ENCODE results near the gene TAF1A. TPM values are rescaled to one million over a fixed set of nuclear protein-coding genes. Genes with fewer than 3 reads are reported as not detected.

TAF1A gene
- polyA plus RNA-seq, 3 donors from 2014 or later, result 0.98 to 8.3 (median 3.4) TPM

DNA sequence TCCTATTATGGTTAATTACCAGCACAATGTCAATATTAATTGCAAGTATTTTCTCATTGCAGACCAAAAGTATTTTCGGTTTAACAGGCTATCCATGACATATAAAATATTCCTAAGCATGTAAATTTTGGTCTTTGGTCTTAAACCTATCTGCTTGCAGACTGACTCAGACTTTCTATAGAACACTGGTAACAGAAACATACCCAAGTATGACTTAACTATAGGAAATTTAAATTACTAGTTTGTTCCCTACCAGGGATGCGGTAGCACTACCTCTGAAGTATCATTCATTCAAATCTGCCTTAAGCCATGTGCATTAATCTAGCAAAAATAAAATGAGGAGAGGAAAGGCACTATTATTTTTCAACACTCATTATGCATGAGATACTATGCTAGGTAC, 2.9 kb downstream of the TAF1A start:
- Mint-ChIP-seq H3K9me3 (no peaks in the 10 kb centered on the region), H3K36me3 (peaks cover 12 to 38% (median 22%) of the 10 kb centered on the region in 3 donors), H3K27ac (no peak overlapping the region), H3K27me3 (ENCODE audit: low read depth in 3 of 3) (peaks cover 2 to 8% (median 3%) of the 10 kb centered on the region in 3 donors), H3K4me3 (no peak overlapping the region), H3K4me1 (peaks cover 24 to 52% of the 10 kb centered on the region in 2 donors)
- no peak for DNase-seq

- H3K27ac Mint-ChIP-seq, result no peak overlapping the region
- peaks cover 22 to 45% (median 28%) of the 10 kb centered on the region in 3 donors for H3K36me3 Mint-ChIP-seq
- DNase-seq, result no peak
- no peaks in the 10 kb centered on the region for H3K9me3 Mint-ChIP-seq
- H3K27me3 Mint-ChIP-seq (ENCODE audit: low read depth in 3 of 3), result peaks cover 0 to 2% (median 0%) of the 10 kb centered on the region in 3 donors
- peaks cover 3 to 22% of the 10 kb centered on the region in 2 donors for H3K4me1 Mint-ChIP-seq
- peak overlapping the region in 1 of 5 donors; percentile 27 for H3K4me3 Mint-ChIP-seq
Observed at GRCh38 chr1:222583079-222583478, 6.7 kb downstream of the TAF1A start.

GRCh38 chr1:222582099-222582774, 7.5 kb downstream of the TAF1A start:
- peaks cover 0 to 2% (median 0%) of the 10 kb centered on the region in 3 donors for H3K27me3 Mint-ChIP-seq (ENCODE audit: low read depth in 3 of 3)
- peaks cover 2 to 18% of the 10 kb centered on the region in 2 donors for H3K4me1 Mint-ChIP-seq
- H3K27ac Mint-ChIP-seq, result no peak overlapping the region
- H3K4me3 Mint-ChIP-seq, result no peak overlapping the region
- DNase-seq, result no peak
- H3K36me3 Mint-ChIP-seq, result peaks cover 24 to 45% (median 31%) of the 10 kb centered on the region in 3 donors
- H3K9me3 Mint-ChIP-seq, result no peaks in the 10 kb centered on the region

DNA sequence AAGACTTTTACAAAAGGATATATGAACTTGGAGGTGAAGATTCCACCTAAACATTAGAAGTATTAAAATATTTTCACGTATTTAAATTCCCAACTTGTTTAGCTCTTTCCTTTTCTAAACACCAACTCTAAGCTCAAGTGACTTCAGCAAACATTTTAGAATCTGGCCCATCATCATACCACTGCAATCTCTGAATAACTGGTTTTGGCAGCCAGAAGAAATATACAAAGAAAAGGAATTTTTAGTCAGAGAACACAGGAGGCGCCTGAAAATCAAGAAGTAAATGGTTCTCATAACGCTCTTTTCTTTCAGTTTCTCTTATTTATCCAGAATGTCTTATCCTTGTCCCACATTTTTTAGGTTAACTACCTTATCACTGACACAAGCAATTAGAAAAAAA, 10.4 kb downstream of the TAF1A start:
- Mint-ChIP-seq H3K9me3 (no peaks in the 10 kb centered on the region), H3K36me3 (peaks cover 27 to 55% (median 32%) of the 10 kb centered on the region in 3 donors), H3K27ac (no peak overlapping the region), H3K4me1 (no peaks in the 10 kb centered on the region), H3K4me3 (no peak overlapping the region), H3K27me3 (ENCODE audit: low read depth in 3 of 3) (peaks cover 0 to 2% (median 0%) of the 10 kb centered on the region in 3 donors)
- no peak for DNase-seq

GRCh38 chr1:222570837-222571236, 18.9 kb downstream of the TAF1A start:
- Mint-ChIP-seq H3K27me3 (ENCODE audit: low read depth in 3 of 3) (no peaks in the 10 kb centered on the region), H3K4me3 (no peak overlapping the region), H3K9me3 (no peaks in the 10 kb centered on the region), H3K27ac (peak overlapping the region in 1 of 6 donors; percentile 42), H3K36me3 (peaks cover 41 to 62% (median 48%) of the 10 kb centered on the region in 3 donors), H3K4me1 (no peaks in the 10 kb centered on the region)
- DNase-seq, result no peak

GRCh38 chr1:222561656-222562055, 28.1 kb downstream of the TAF1A start:
- Mint-ChIP-seq H3K9me3 (no peaks in the 10 kb centered on the region), H3K27me3 (ENCODE audit: low read depth in 3 of 3) (peaks cover 0 to 2% (median 0%) of the 10 kb centered on the region in 3 donors), H3K27ac (no peak overlapping the region), H3K36me3 (peaks cover 11 to 35% (median 32%) of the 10 kb centered on the region in 3 donors), H3K4me1 (no peaks in the 10 kb centered on the region), H3K4me3 (no peak overlapping the region)
- no peak for DNase-seq

DNA sequence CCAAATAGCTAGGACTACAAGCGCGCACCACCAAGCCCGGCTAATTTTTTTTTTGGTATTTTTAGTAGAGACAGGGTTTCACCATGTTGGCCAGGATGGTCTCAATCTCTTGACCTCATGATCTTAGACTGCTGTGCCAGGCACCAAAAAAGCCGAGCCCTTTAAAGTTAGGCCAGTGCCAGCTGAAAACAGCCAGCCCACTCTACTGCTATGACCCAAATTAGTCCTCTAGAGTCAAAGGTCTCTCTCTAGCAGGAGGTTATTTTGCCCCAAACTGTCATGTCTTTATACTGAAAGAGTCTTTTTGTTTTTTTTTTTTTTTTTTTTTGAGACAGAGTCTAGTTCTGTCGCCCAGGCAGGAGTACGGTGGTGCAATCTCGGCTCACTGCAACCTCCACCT, 32.2 kb downstream of the TAF1A start:
- H3K27me3 Mint-ChIP-seq (ENCODE audit: low read depth in 3 of 3), result no peaks in the 10 kb centered on the region
- no peak overlapping the region for H3K4me3 Mint-ChIP-seq
- H3K9me3 Mint-ChIP-seq, result no peaks in the 10 kb centered on the region
- no peak overlapping the region for H3K27ac Mint-ChIP-seq
- peaks cover 9 to 26% (median 15%) of the 10 kb centered on the region in 3 donors for H3K36me3 Mint-ChIP-seq
- DNase-seq, result no peak
- no peaks in the 10 kb centered on the region for H3K4me1 Mint-ChIP-seq

DNA sequence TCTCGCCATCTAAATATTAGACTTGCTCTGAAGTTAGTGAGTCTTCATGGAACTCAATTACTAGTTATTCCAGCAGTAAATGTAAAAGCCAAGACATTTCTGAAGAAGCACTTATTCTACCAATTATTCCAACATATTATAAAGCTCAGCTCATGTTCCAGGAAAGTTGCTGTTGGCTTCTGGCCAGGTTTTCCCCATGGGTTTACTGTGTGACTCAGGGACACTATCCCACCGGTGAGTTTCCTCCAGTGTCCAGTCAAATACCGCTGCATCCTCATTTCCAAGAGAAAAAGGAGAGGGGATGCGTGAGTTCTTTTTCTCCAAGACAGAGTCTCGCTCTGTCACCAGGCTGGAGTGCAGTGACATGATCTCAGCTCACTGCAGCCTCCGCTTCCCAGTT, 32.6 kb downstream of the TAF1A start:
- no peak for DNase-seq
- H3K4me3 Mint-ChIP-seq, result no peak overlapping the region
- peaks cover 7 to 24% (median 13%) of the 10 kb centered on the region in 3 donors for H3K36me3 Mint-ChIP-seq
- no peaks in the 10 kb centered on the region for H3K27me3 Mint-ChIP-seq (ENCODE audit: low read depth in 3 of 3)
- no peaks in the 10 kb centered on the region for H3K4me1 Mint-ChIP-seq
- no peaks in the 10 kb centered on the region for H3K9me3 Mint-ChIP-seq
- H3K27ac Mint-ChIP-seq, result no peak overlapping the region

DNA sequence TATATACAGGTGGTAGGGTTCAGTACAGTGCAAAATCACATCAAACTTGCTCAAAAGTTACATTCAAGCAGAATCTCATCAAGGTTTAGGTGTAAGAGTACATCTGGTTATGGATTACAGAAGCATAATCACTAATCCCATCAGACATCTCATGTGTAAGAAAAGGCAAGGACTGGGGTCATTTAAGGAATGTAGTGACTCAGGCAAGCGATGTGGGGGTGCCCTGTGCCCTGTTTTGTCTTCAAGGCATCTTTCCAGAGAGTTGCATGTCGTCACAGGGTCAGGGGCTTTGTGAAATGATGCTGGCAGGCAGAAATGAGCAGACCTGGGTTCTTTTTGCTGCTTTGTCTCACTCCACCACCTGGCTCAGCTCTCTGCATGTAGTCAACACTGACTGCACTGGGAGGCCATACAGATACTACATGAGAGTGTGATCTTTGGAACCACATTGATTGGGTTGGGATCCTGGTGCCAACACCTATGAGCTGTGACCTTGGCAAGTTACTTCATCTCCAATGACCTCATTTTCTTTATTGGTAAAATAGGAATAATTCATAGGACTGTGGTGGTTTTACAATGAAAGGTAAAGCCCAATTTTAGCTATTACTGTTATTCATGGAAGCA, 33.6 kb downstream of the TAF1A start:
- DNase-seq, result no peak
- H3K4me1 Mint-ChIP-seq, result no peaks in the 10 kb centered on the region
- no peaks in the 10 kb centered on the region for H3K9me3 Mint-ChIP-seq
- H3K36me3 Mint-ChIP-seq, result peaks cover 4 to 19% (median 9%) of the 10 kb centered on the region in 3 donors
- no peak overlapping the region for H3K4me3 Mint-ChIP-seq
- no peaks in the 10 kb centered on the region for H3K27me3 Mint-ChIP-seq (ENCODE audit: low read depth in 3 of 3)
- H3K27ac Mint-ChIP-seq, result peak overlapping the region in 1 of 6 donors; percentile 18

- DNase-seq, result no peak
- H3K36me3 Mint-ChIP-seq, result peaks cover 4 to 8% (median 6%) of the 10 kb centered on the region in 3 donors
- H3K4me3 Mint-ChIP-seq, result no peak overlapping the region
- no peaks in the 10 kb centered on the region for H3K9me3 Mint-ChIP-seq
- H3K4me1 Mint-ChIP-seq, result no peaks in the 10 kb centered on the region
- peaks cover 0 to 2% (median 1%) of the 10 kb centered on the region in 3 donors for H3K27me3 Mint-ChIP-seq (ENCODE audit: low read depth in 3 of 3)
- no peak overlapping the region for H3K27ac Mint-ChIP-seq
Observed at GRCh38 chr1:222554177-222554576, 35.6 kb downstream of the TAF1A start.

- no peak overlapping the region for H3K4me3 Mint-ChIP-seq
- H3K36me3 Mint-ChIP-seq, result peaks cover 0 to 4% (median 0%) of the 10 kb centered on the region in 3 donors
- no peak overlapping the region for H3K27ac Mint-ChIP-seq
Observed at GRCh38 chr1:222552882-222553281, 36.9 kb downstream of the TAF1A start.

GRCh38 chr1:222547944-222548671, 41.6 kb downstream of the TAF1A start, which contains the start of gene HHIPL2:
HHIPL2 (minus strand) TSS chr1:222548104; CDS start chr1:222548044, 60 bp downstream.
- no peak for DNase-seq
- Mint-ChIP-seq H3K36me3 (no peaks in the 10 kb centered on the region), H3K27ac (no peak within 1 kb of the TSS), H3K27me3 (ENCODE audit: low read depth in 3 of 3) (peaks cover 4 to 11% (median 6%) of the 10 kb centered on the region in 3 donors), H3K4me1 (no peaks in the 10 kb centered on the region), H3K9me3 (peaks cover 0 to 2% (median 0%) of the 10 kb centered on the region in 6 donors), H3K4me3 (no peak within 1 kb of the TSS)

More at GRCh38 chr1:222552882-222553281, 36.9 kb downstream of the TAF1A start:
- no peaks in the 10 kb centered on the region for H3K4me1 Mint-ChIP-seq
- peaks cover 0 to 2% (median 1%) of the 10 kb centered on the region in 3 donors for H3K27me3 Mint-ChIP-seq (ENCODE audit: low read depth in 3 of 3)
- H3K9me3 Mint-ChIP-seq, result peaks cover 0 to 2% (median 0%) of the 10 kb centered on the region in 6 donors
- DNase-seq, result no peak

- peaks cover 4 to 11% (median 6%) of the 10 kb centered on the region in 3 donors for H3K27me3 Mint-ChIP-seq (ENCODE audit: low read depth in 3 of 3)
- H3K36me3 Mint-ChIP-seq, result no peaks in the 10 kb centered on the region
- no peak overlapping the region for H3K27ac Mint-ChIP-seq
- no peak for DNase-seq
- no peaks in the 10 kb centered on the region for H3K4me1 Mint-ChIP-seq
- H3K4me3 Mint-ChIP-seq, result no peak overlapping the region
- H3K9me3 Mint-ChIP-seq, result peaks cover 0 to 2% (median 0%) of the 10 kb centered on the region in 6 donors
Observed at GRCh38 chr1:222547260-222547614, 42.5 kb downstream of the TAF1A start.
